ENCODE results near the gene DNM2. TPM values are rescaled to one million over a fixed set of nuclear protein-coding genes. Genes with fewer than 3 reads are reported as not detected.

DNM2 gene
- total and polyA plus RNA-seq, 2 of the 13 experiments (the other 11 are each of a cell fraction or from before 2014, with no cell fraction given), result 41.7 to 59.8 TPM

- TF ChIP-seq GMEB2 (CRISPR knock-in tag; IDR thresholded peaks at IDR 0.05; ENCODE audit: low read depth), result no peak
- TF ChIP-seq ZNF598 (CRISPR knock-in tag; IDR thresholded peaks at IDR 0.05; ENCODE audit: borderline replicate concordance), result no peak
- no peak for TF ChIP-seq GTF2F1 (IDR thresholded peaks at IDR 0.05; ENCODE audit: low read length)
- TF ChIP-seq JDP2 (CRISPR knock-in tag; IDR thresholded peaks at IDR 0.05; ENCODE audit: borderline replicate concordance), result no peak
- no peak for TF ChIP-seq SOX13 (IDR thresholded peaks at IDR 0.05)
- TF ChIP-seq SOX13 (CRISPR knock-in tag; conservative IDR thresholded peaks at IDR 0.05 in 1 of 2, IDR thresholded peaks at IDR 0.05 in 1 of 2), result no peak
- TF ChIP-seq SSRP1 (CRISPR knock-in tag; IDR thresholded peaks at IDR 0.05), result no peak
- no peak for TF ChIP-seq STAT5B (CRISPR knock-in tag; IDR thresholded peaks at IDR 0.05)
- peak; percentile 74; the same call in 1 of the 2 replicates for TF ChIP-seq THAP11 (CRISPR knock-in tag; IDR thresholded peaks at IDR 0.05)
- TF ChIP-seq SALL1 (CRISPR knock-in tag; IDR thresholded peaks at IDR 0.05), result peak; percentile 27; the same call in 1 of the 2 replicates
- no peak for TF ChIP-seq KMT2A (CRISPR knock-in tag; IDR thresholded peaks at IDR 0.05)
- TF ChIP-seq, protein P1, sequence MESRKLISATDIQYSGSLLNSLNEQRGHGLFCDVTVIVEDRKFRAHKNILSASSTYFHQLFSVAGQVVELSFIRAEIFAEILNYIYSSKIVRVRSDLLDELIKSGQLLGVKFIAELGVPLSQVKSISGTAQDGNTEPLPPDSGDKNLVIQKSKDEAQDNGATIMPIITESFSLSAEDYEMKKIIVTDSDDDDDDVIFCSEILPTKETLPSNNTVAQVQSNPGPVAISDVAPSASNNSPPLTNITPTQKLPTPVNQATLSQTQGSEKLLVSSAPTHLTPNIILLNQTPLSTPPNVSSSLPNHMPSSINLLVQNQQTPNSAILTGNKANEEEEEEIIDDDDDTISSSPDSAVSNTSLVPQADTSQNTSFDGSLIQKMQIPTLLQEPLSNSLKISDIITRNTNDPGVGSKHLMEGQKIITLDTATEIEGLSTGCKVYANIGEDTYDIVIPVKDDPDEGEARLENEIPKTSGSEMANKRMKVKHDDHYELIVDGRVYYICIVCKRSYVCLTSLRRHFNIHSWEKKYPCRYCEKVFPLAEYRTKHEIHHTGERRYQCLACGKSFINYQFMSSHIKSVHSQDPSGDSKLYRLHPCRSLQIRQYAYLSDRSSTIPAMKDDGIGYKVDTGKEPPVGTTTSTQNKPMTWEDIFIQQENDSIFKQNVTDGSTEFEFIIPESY (CRISPR knock-in tag; IDR thresholded peaks at IDR 0.05), result no peak
- TF ChIP-seq, protein P2, sequence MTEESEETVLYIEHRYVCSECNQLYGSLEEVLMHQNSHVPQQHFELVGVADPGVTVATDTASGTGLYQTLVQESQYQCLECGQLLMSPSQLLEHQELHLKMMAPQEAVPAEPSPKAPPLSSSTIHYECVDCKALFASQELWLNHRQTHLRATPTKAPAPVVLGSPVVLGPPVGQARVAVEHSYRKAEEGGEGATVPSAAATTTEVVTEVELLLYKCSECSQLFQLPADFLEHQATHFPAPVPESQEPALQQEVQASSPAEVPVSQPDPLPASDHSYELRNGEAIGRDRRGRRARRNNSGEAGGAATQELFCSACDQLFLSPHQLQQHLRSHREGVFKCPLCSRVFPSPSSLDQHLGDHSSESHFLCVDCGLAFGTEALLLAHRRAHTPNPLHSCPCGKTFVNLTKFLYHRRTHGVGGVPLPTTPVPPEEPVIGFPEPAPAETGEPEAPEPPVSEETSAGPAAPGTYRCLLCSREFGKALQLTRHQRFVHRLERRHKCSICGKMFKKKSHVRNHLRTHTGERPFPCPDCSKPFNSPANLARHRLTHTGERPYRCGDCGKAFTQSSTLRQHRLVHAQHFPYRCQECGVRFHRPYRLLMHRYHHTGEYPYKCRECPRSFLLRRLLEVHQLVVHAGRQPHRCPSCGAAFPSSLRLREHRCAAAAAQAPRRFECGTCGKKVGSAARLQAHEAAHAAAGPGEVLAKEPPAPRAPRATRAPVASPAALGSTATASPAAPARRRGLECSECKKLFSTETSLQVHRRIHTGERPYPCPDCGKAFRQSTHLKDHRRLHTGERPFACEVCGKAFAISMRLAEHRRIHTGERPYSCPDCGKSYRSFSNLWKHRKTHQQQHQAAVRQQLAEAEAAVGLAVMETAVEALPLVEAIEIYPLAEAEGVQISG (CRISPR knock-in tag; IDR thresholded peaks at IDR 0.05), result peak; percentile 28; the same call in 1 of the 2 replicates
- no peak for TF ChIP-seq ZFAT (CRISPR knock-in tag; conservative IDR thresholded peaks at IDR 0.05)
- TF ChIP-seq CREM (IDR thresholded peaks at IDR 0.05), result peak; percentile 16; the same call in 1 of the 2 replicates
- TF ChIP-seq CREM (CRISPR knock-in tag; IDR thresholded peaks at IDR 0.05), result no peak
- TF ChIP-seq RAD51 (IDR thresholded peaks at IDR 0.05; ENCODE audit: borderline replicate concordance), result no peak
- peak; percentile 72; the same call in 1 of the 2 replicates for TF ChIP-seq GABPB1 (CRISPR knock-in tag; IDR thresholded peaks at IDR 0.05)
- TF ChIP-seq ZNF772 (CRISPR knock-in tag; IDR thresholded peaks at IDR 0.05), result peak; percentile 27; the same call in 1 of the 2 replicates
- TF ChIP-seq ZGPAT (CRISPR knock-in tag; IDR thresholded peaks at IDR 0.05), result peak; percentile 32; the same call in 1 of the 2 replicates
- TF ChIP-seq XRCC5 (optimal IDR thresholded peaks at IDR 0.05; ENCODE audit: low read length), result peak; percentile 57
- TF ChIP-seq MAZ (IDR thresholded peaks at IDR 0.05; ENCODE audit: borderline replicate concordance, low read depth, low read length), result peak; percentile 35; the same call in 1 of the 2 replicates
- no peak; the same call in 1 of the 2 replicates for TF ChIP-seq MAZ (CRISPR knock-in tag; IDR thresholded peaks at IDR 0.05; ENCODE audit: low read depth)
- TF ChIP-seq BHLHE40 (IDR thresholded peaks at IDR 0.05; ENCODE audit: low read length), result 0 out of 2 replicates have a peak, but pooled peaks have one; percentile 12
- TF ChIP-seq STAG1 (CRISPR knock-in tag; IDR thresholded peaks at IDR 0.05), result peak; percentile 47
These were observed 153.2 kb downstream of the DNM2 start, which contains the start of gene CARM1 (continued) for GRCh38 chr19:10870955-10871603.

Measured in HepG2 (cell line).